Measurements from ENCODE around the gene ADGRV1. TPM values are rescaled to one million over a fixed set of nuclear protein-coding genes. Genes with fewer than 3 reads are reported as not detected.

Gene ADGRV1
- total RNA-seq, 1 experiment from 2014 or later: 64.8 TPM

- H2BK12ac ChIP-seq (ENCODE audit: insufficient read length, low read depth, low read length): no peak overlapping the region
- no peak overlapping the region for H3K4ac ChIP-seq (ENCODE audit: low read depth, low read length)
- H4K91ac ChIP-seq (ENCODE audit: insufficient read length, low read depth, low read length): no peak overlapping the region
- H3K9me3 ChIP-seq (ENCODE audit: control insufficient read depth, low read depth, low read length): no peaks in the 10 kb centered on the region
- Mint-ChIP-seq H3K4me1 (no peaks in the 10 kb centered on the region), H3K27me3 (ENCODE audit: low read depth) (no peaks in the 10 kb centered on the region), H3K27ac (peak overlapping the region in 1 of 3 experiments; percentile 27; a peak in 2 of 7 replicates), H3K9me3 (no peaks in the 10 kb centered on the region), H3K4me3 (no peak overlapping the region), H3K36me3 (ENCODE audit: insufficient read depth in 1 of 3, low read depth in 3 of 3) (peaks cover 25 to 40% (median 37%) of the 10 kb centered on the region in 3 experiments; a peak in 6 of 7 replicates)
- WGBS (ENCODE audit: extremely low coverage, insufficient read length, low lambda C conversion rate): no CpG with 5 or more reads among the region's 2 CpGs
- H3T11ph ChIP-seq (ENCODE audit: low read length): no peak overlapping the region
- no peak overlapping the region for H3K4me2 ChIP-seq (ENCODE audit: insufficient read depth, insufficient read length, low read length)
- H3K4me1 ChIP-seq (ENCODE audit: insufficient read depth, low read length): no peaks in the 10 kb centered on the region
- H3K23me2 ChIP-seq (ENCODE audit: insufficient read length, low read depth, low read length, poor library complexity, severe bottlenecking): no peaks in the 10 kb centered on the region
- no peak overlapping the region for H2AK5ac ChIP-seq (ENCODE audit: insufficient read length, low read length)
- no peak overlapping the region for H3K23ac ChIP-seq (ENCODE audit: insufficient read length, low read depth, low read length)
- no peaks in the 10 kb centered on the region for H3K27me3 ChIP-seq (ENCODE audit: insufficient read depth, low read length)
- H3K9ac ChIP-seq (ENCODE audit: extremely low read depth, insufficient read length, low read length): no peak overlapping the region
- H2BK5ac ChIP-seq (ENCODE audit: insufficient read length, low read length): no peak overlapping the region
- H4K20me1 ChIP-seq (ENCODE audit: control insufficient read depth, insufficient read depth, insufficient read length): no peaks in the 10 kb centered on the region
- no peak overlapping the region for H2BK20ac ChIP-seq (ENCODE audit: low read depth, low read length, poor library complexity, severe bottlenecking)
- DNase-seq: no peak
- H3K56ac ChIP-seq (ENCODE audit: insufficient read length, low read depth, low read length): no peak overlapping the region
- no peak for TF ChIP-seq CTCF (conservative IDR thresholded peaks at IDR 0.05)
- no peak overlapping the region for H3K18ac ChIP-seq (ENCODE audit: insufficient read length, low read depth, low read length)
- H3K79me1 ChIP-seq (ENCODE audit: insufficient read depth, low read depth, low read length, poor library complexity, severe bottlenecking): no peaks in the 10 kb centered on the region
- H4K8ac ChIP-seq (replicated peaks; ENCODE audit: insufficient read length, low read depth, low read length): no peak overlapping the region
- H2AFZ ChIP-seq (ENCODE audit: low read length): no peak overlapping the region
- H3K14ac ChIP-seq (ENCODE audit: insufficient read depth, low read length): no peak overlapping the region
- H2BK15ac ChIP-seq (ENCODE audit: low read depth, low read length): no peak overlapping the region
- no peaks in the 10 kb centered on the region for H3K79me2 ChIP-seq (ENCODE audit: insufficient read depth, low read length)
- no peak overlapping the region for H2BK120ac ChIP-seq (ENCODE audit: low read depth, low read length, poor library complexity, severe bottlenecking)
- no peak overlapping the region for H3K27ac ChIP-seq (ENCODE audit: insufficient read length, low read depth, low read length)
- H4K5ac ChIP-seq (ENCODE audit: insufficient read length, low read depth, low read length): no peak overlapping the region
Measured at GRCh38 chr5:90759119-90759518, 200.5 kb downstream of the ADGRV1 start.

Measured in H9 (cell line).